IPS-11a (cell line): ENCODE data around the gene CMKLR1.

ENCODE experiments used
- H3K4me3 ChIP-seq: one replicate; pipeline ENCODE4 v1.5.1; 2013; ENCODE audit warnings: low read depth, low read length, control low read depth

CMKLR1 gene

GRCh38 chr12:108269224-108269623, 69.9 kb downstream of the CMKLR1 start:
- H3K4me3 ChIP-seq = no peak overlapping the region

DNA sequence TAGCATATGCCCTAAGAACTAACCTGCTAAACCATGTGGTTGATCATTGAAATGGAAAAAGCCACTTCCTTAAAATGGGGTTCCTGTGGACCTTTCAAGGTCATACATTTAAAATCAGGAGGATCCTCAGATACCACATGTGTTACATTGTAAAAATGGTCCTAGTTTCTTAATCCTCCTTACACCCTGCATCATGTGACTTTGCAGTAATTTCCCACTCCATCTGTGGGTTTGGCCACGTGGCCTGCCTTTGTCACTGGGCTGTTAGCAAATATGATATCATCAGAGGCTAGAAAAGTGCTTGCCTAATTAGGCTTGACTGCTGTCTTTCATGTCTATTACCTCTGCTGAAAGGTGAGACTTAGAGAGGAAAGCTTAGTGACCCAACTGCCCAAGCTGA, 70.7 kb downstream of the CMKLR1 start:
- H3K4me3 ChIP-seq = no peak overlapping the region

- H3K4me3 ChIP-seq = no peak overlapping the region
These were observed 71.7 kb downstream of the CMKLR1 start for GRCh38 chr12:108267450-108267849.

- no peak overlapping the region for H3K4me3 ChIP-seq
These were observed 73.0 kb downstream of the CMKLR1 start for GRCh38 chr12:108266131-108266530.

GRCh38 chr12:108265505-108265904, 73.6 kb downstream of the CMKLR1 start:
- no peak overlapping the region for H3K4me3 ChIP-seq

- H3K4me3 ChIP-seq = no peak overlapping the region
These were observed 78.1 kb downstream of the CMKLR1 start for GRCh38 chr12:108260969-108261368.

- no peak overlapping the region for H3K4me3 ChIP-seq
These were observed 79.1 kb downstream of the CMKLR1 start for GRCh38 chr12:108260039-108260438.

DNA sequence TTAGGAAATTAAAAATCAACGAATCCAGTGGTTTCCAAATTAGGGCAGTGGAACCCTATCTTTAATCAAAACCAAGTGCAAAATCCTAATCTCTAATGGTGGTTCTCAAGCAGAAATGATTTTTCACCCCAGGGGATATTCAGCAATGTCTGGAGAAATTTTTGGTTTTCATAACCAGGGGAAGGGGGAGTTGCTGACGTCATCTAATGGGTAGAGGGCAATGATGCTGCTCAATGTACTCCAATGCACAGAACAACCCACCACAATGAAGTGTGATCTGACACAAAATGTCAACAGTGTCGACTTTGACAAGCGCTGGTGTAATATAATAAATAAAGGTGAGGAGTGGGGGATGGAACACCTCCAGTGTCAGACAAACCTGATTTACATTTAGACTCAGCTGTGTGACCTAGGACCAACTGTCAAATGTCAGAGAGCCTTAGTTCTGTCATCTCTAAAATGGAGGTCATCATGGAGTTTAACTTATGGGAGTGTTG, 81.5 kb downstream of the CMKLR1 start:
- H3K4me3 ChIP-seq = no peak overlapping the region

- H3K4me3 ChIP-seq = no peak overlapping the region
These were observed 82.1 kb downstream of the CMKLR1 start for GRCh38 chr12:108257004-108257403.

GRCh38 chr12:108255252-108255602, 83.9 kb downstream of the CMKLR1 start:
- H3K4me3 ChIP-seq = no peak overlapping the region

DNA sequence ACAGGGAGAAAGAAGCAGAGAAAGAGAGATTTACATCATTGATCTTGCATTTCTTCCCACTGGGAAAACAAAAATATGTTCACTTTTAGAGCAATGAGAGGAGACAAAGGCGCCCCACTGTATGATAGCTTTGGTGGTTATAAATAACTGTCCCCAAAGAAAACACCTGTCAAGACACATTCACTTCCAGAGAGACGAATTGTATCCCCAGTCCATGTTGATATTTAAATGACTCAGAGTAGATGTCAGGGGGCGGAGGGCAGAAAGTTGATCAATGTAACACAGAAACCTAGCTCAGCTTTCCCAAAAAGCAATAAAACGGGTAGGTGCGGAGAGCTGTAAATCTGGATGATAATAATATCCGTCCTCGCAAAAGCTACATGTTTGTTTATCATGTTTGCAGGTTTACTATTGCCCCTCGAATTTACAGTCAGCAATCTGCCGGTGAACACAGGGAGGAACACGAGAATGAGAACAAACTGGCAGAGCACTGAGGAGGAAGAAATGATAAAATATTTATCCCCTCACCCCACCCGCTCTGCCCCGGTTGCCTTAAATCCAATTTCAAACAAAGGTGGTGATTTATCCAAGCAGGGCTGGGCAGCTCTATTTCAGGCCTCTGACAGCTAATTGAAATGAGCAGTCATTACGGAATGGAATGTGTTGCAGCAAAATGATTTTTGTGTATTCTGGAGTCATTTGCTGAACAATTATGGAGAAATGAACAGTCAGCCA, 84.4 kb downstream of the CMKLR1 start:
- H3K4me3 ChIP-seq = no peak overlapping the region

- no peak overlapping the region for H3K4me3 ChIP-seq
These were observed 85.1 kb downstream of the CMKLR1 start for GRCh38 chr12:108254030-108254429.

DNA sequence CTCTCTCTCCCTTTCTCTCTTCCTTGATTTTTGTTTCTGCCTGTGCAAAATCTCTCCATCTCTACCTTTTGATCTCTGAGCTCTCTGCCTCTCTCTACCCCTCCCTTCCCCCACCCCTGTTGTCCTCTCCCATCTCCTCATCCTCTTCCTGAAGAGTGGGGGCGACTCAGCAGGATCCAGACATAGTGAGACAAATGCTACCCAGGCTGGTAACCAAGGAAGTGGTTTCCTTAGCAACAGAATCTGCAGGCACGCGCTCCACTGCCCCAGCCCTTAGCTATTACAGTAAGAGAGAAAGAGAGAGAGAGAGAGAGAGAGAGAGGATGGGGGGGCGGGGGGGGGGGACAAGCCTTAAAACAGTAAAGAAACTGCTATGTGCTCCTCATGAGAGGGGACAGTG, 85.6 kb downstream of the CMKLR1 start:
- no peak overlapping the region for H3K4me3 ChIP-seq

DNA sequence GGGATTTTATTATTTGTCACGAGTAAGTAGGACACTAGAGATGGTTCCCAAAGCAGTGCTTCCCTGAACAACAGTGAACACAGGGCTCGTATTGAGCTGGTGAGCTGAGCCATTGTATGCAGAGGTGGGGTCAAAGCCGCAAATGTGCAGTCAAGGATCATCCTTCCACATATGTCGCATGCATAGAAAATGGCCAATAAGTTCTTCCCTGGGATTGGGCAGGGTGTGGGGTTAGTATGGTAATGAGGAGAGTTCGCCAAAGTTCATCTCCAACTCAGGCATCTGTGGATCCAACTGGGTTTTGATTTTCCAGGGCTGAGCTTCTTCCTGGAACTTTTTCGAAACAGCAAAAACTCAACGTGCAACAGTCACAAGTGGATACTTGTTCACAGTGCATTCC, 86.6 kb downstream of the CMKLR1 start:
- H3K4me3 ChIP-seq = no peak overlapping the region

GRCh38 chr12:108248011-108248410, 91.1 kb downstream of the CMKLR1 start:
- H3K4me3 ChIP-seq = no peak overlapping the region

DNA sequence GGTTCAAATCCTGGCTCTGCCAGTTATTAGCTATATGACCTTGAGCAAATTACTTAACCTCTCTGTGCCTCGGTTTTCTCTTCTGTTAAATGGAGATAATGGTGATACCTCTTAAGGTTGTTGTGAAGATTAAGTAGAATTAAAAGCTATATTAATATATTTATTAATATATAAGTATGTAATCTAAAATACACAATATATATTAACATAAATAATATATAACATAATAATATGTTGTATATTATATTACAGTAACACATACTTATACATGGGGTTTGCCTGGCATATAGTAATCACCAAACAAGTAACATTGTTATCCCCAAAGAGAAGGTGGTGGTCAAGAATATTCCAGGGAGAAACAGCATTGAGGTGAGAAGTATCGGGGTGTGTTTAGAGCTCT, 92.0 kb downstream of the CMKLR1 start:
- no peak overlapping the region for H3K4me3 ChIP-seq

DNA sequence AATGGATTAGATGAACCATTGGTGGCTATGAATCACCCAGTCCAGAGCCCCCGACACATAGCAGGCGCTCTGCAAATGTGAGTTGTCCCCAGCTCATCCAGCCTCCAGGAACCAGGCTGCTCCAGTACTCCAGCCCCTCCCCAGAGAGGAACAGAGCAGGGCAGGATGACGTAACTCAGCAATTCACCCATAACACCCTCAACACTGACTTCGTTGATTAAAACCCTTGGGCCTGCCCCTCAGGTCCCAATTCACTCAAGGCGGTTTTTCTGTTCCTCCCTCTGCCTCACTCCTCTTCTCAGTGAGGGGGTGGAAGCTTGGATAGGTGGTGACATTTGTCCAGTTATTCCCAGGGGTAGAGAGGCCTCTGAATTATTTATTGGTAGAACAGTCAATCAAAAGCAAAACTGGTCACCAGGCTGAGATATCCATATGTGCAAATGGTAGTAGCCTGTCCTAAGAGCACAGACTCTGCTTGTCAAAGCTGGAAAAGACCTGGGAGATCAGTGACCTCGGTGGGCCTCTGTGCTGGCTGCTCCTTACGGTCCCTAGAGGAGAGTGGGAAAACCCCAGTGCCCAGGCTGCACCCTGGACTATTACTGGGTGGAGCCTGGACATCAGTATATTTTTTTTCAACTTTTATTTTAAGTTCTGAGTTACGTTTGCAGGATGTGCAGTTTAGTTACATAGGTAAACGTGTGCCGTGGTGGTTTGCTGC, 97.0 kb downstream of the CMKLR1 start:
- no peak overlapping the region for H3K4me3 ChIP-seq

DNA sequence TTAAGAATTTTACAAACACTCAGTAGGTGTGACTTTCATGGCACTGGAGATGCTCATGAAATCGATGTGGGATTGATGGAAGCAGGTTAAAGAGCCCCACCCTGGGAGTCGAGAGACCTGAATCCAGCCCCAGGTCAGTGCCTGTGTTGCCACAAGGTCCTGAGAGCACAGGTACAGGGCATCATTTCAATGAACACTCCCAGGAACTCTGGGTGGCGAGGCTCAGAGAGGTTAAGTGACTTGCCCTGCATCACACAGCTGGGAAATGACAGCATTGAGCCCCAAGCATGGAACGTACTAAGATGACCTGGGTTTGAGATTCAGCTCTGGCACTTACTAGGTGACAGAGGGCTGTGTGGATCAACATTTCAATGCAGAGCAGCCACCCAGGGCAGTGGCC, 98.2 kb downstream of the CMKLR1 start:
- no peak overlapping the region for H3K4me3 ChIP-seq

GRCh38 chr12:108240027-108240785, 98.9 kb downstream of the CMKLR1 start:
- no peak overlapping the region for H3K4me3 ChIP-seq

DNA sequence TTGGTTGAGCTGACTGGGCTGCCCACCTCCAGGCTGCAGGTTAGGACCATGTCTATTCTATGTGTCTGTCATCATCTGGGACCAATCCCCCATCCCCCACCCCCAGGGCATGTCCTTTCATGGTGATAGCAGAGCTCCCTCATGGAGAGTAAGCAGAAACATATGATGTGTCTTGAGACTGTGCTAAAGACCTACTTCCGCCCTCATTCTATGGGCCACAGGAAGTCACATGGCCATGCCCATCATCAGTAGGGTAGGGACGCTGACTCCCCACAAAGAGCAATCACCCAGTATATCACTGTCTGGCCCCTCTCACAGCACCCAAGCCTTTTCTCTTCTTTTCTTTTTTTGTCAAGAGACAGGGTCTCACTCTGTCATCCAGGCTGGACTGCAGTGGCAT, 99.7 kb downstream of the CMKLR1 start:
- H3K4me3 ChIP-seq = no peak overlapping the region

GRCh38 chr12:108238474-108238873, 100.6 kb downstream of the CMKLR1 start:
- H3K4me3 ChIP-seq = no peak overlapping the region
